Measurements from ENCODE around the gene HHIPL2.

Gene HHIPL2

DNA sequence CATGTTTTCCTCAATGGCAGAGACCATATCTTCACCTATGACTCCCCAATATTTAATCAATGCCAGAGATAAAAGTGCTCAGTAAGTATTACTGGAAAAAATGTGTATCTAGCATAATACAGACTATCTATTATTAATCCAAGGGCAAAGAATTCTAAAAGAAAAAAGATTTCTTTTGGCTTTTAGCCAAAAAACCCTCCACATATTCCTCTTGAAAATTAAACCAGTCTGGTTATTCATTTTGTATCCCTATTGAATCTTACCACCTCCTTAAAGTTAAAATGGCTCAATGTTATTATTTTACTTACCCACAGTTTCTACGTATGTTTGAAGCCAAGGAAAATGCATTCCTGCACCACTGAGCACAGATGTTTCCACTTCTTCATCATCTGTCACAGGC lies 40.2 kb upstream of the HHIPL2 start:
- H3K27me3 ChIP-seq = no peaks in the 10 kb centered on the region
- no peaks in the 10 kb centered on the region for H3K9me3 ChIP-seq
- TF ChIP-seq, protein P1, sequence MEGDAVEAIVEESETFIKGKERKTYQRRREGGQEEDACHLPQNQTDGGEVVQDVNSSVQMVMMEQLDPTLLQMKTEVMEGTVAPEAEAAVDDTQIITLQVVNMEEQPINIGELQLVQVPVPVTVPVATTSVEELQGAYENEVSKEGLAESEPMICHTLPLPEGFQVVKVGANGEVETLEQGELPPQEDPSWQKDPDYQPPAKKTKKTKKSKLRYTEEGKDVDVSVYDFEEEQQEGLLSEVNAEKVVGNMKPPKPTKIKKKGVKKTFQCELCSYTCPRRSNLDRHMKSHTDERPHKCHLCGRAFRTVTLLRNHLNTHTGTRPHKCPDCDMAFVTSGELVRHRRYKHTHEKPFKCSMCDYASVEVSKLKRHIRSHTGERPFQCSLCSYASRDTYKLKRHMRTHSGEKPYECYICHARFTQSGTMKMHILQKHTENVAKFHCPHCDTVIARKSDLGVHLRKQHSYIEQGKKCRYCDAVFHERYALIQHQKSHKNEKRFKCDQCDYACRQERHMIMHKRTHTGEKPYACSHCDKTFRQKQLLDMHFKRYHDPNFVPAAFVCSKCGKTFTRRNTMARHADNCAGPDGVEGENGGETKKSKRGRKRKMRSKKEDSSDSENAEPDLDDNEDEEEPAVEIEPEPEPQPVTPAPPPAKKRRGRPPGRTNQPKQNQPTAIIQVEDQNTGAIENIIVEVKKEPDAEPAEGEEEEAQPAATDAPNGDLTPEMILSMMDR (IDR thresholded peaks at IDR 0.05; ENCODE audit: low read depth, low read length) = no peak
- DNase-seq = no peak
- H3K36me3 ChIP-seq = peaks cover 11% of the 10 kb centered on the region
- H3K4me3 ChIP-seq (ENCODE audit: low read depth, low read length) = no peak overlapping the region
- H3K4me1 ChIP-seq = no peaks in the 10 kb centered on the region

GRCh38 chr1:222586842-222587241 lies 38.9 kb upstream of the HHIPL2 start:
- H3K4me3 ChIP-seq (ENCODE audit: low read depth, low read length) = no peak overlapping the region
- no peaks in the 10 kb centered on the region for H3K9me3 ChIP-seq
- no peak for DNase-seq
- no peaks in the 10 kb centered on the region for H3K27me3 ChIP-seq
- TF ChIP-seq, protein P1 (IDR thresholded peaks at IDR 0.05; ENCODE audit: low read depth, low read length) = no peak
- H3K36me3 ChIP-seq = peaks cover 22% of the 10 kb centered on the region
- H3K4me1 ChIP-seq = no peaks in the 10 kb centered on the region

GRCh38 chr1:222583079-222583478 lies 35.2 kb upstream of the HHIPL2 start:
- TF ChIP-seq, protein P1 (IDR thresholded peaks at IDR 0.05; ENCODE audit: low read depth, low read length) = no peak
- Histone ChIP-seq H3K4me3 (ENCODE audit: low read depth, low read length) (no peak overlapping the region), H3K9me3 (no peaks in the 10 kb centered on the region), H3K4me1 (no peaks in the 10 kb centered on the region), H3K27me3 (no peaks in the 10 kb centered on the region), H3K36me3 (peaks cover 22% of the 10 kb centered on the region)
- no peak for DNase-seq

DNA sequence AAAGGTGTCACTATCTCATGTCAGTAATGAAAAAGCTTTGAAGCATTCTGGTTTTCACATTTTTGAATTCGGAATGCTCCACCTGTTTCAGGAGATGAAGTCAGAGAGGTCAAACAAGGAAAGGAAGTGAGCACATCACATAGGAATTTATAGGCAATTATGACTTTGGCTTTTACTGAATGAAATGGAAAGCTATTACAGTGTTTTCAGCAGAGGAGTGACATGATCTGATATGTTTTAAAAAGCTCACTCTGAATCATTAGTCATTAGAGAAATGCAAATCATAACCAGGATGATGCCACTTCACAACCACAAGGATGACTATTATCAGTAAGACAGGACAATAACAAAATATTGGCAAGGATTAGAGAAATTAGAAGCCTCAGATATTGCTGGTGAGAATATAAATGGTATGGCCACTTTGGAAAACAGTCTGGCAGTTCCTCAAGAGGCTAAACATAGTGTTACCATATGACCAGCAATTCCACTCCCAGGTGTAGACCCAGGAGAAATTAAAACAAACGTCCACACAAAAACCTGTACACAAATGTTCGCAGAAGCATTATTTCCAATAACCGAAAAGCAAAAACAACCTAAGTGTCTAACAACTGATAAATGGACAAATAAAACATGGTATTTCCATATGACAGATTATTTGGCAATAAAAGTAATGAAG lies 34.3 kb upstream of the HHIPL2 start:
- no peaks in the 10 kb centered on the region for H3K4me1 ChIP-seq
- H3K4me3 ChIP-seq (ENCODE audit: low read depth, low read length) = no peak overlapping the region
- no peak for DNase-seq
- H3K27me3 ChIP-seq = no peaks in the 10 kb centered on the region
- no peaks in the 10 kb centered on the region for H3K9me3 ChIP-seq
- TF ChIP-seq, protein P1 (IDR thresholded peaks at IDR 0.05; ENCODE audit: low read depth, low read length) = no peak
- peaks cover 21% of the 10 kb centered on the region for H3K36me3 ChIP-seq

DNA sequence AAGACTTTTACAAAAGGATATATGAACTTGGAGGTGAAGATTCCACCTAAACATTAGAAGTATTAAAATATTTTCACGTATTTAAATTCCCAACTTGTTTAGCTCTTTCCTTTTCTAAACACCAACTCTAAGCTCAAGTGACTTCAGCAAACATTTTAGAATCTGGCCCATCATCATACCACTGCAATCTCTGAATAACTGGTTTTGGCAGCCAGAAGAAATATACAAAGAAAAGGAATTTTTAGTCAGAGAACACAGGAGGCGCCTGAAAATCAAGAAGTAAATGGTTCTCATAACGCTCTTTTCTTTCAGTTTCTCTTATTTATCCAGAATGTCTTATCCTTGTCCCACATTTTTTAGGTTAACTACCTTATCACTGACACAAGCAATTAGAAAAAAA lies 31.4 kb upstream of the HHIPL2 start:
- H3K36me3 ChIP-seq = peaks cover 19% of the 10 kb centered on the region
- TF ChIP-seq, protein P1 (IDR thresholded peaks at IDR 0.05; ENCODE audit: low read depth, low read length) = no peak

GRCh38 chr1:222570837-222571236 lies 22.9 kb upstream of the HHIPL2 start:
- H3K4me3 ChIP-seq (ENCODE audit: low read depth, low read length) = no peak overlapping the region
- no peaks in the 10 kb centered on the region for H3K27me3 ChIP-seq
- TF ChIP-seq, protein P1 (IDR thresholded peaks at IDR 0.05; ENCODE audit: low read depth, low read length) = no peak
- H3K36me3 ChIP-seq = peaks cover 7% of the 10 kb centered on the region
- H3K4me1 ChIP-seq = no peaks in the 10 kb centered on the region
- DNase-seq = no peak
- H3K9me3 ChIP-seq = no peaks in the 10 kb centered on the region

More for the DNA sequence above, 31.4 kb upstream of the HHIPL2 start:
- H3K9me3 ChIP-seq = no peaks in the 10 kb centered on the region
- H3K4me3 ChIP-seq (ENCODE audit: low read depth, low read length) = no peak overlapping the region
- no peaks in the 10 kb centered on the region for H3K27me3 ChIP-seq
- DNase-seq = no peak
- no peaks in the 10 kb centered on the region for H3K4me1 ChIP-seq

All from BE2C (cell line).